ENCODE results near the gene EMX1. TPM values are rescaled to one million over a fixed set of nuclear protein-coding genes. Genes with fewer than 3 reads are reported as not detected.

Gene EMX1
- total and polyA plus RNA-seq, 2 of the 13 experiments (the other 11 are each of a cell fraction or from before 2014, with no cell fraction given): 0.62 to 4.9 TPM

GRCh38 chr2:72888438-72889202 lies 28.7 kb upstream of the EMX1 start (continued):
- TF ChIP-seq ZBTB39 (CRISPR knock-in tag; IDR thresholded peaks at IDR 0.05) (no peak), ZNF83 (CRISPR knock-in tag; IDR thresholded peaks at IDR 0.05; ENCODE audit: borderline replicate concordance) (no peak), FOXA1 (IDR thresholded peaks at IDR 0.05) (no peak), FOXA1 (CRISPR knock-in tag; IDR thresholded peaks at IDR 0.05) (peak; percentile 79), ZNF383 (CRISPR knock-in tag; IDR thresholded peaks at IDR 0.05; ENCODE audit: borderline replicate concordance) (no peak), GTF2F1 (IDR thresholded peaks at IDR 0.05; ENCODE audit: low read length) (no peak), ARNT (IDR thresholded peaks at IDR 0.05) (no peak), ZUFSP (CRISPR knock-in tag; IDR thresholded peaks at IDR 0.05; ENCODE audit: borderline replicate concordance) (no peak)

- FAIRE-seq: no peak
- POLR2A ChIA-PET: interaction anchor here (1.2 to 1.6 kb wide), 2 partner anchors 27 to 142 kb away, joined by 3 read pairs; no protein-coding TSS in a partner anchor
- BruUV-seq (replicated peaks): no TSS peak
These were observed 27.3 kb upstream of the EMX1 start for GRCh38 chr2:72889991-72890390.

More at GRCh38 chr2:72889991-72890390, 27.3 kb upstream of the EMX1 start:
- in situ Hi-C loops (cut with HindIII; ENCODE audit: extremely low pct_ligation_motif_present, low pct_unique_long_range_greater_than_20kb): loop anchor here (5.0 kb wide), 2 partner anchors 47 to 287 kb away; no protein-coding TSS in a partner anchor
- Histone ChIP-seq H3K36me3 (replicated peaks in 1 of 2; ENCODE audit: control insufficient read depth in 1 of 2, insufficient read depth in 2 of 2, low read length in 2 of 2) (peaks cover 9 to 20% of the 10 kb centered on the region in 2 experiments), H2AFZ (ENCODE audit: low read length) (no peak overlapping the region), H3K79me2 (ENCODE audit: insufficient read depth, low read length) (peaks cover 4% of the 10 kb centered on the region), H3K27ac (ENCODE audit: extremely low read length, insufficient read depth, low read length) (no peak overlapping the region), H3K4me1 (ENCODE audit: insufficient read depth, low read length) (peaks cover 46% of the 10 kb centered on the region), H3K9ac (ENCODE audit: insufficient read depth, low read depth, low read length) (no peak overlapping the region), H3K9me3 (ENCODE audit: low read length) (no peaks in the 10 kb centered on the region), H3K4me2 (ENCODE audit: low read depth, low read length) (peak overlapping the region; percentile 97), H4K20me1 (ENCODE audit: insufficient read depth, low read length) (peaks cover 23% of the 10 kb centered on the region), H3K27me3 (ENCODE audit: control insufficient read depth in 1 of 2, insufficient read depth in 2 of 2, low read length in 2 of 2) (peaks cover 0 to 8% of the 10 kb centered on the region in 2 experiments; a peak in 4 of 5 replicates), H3K4me3 (replicated peaks in 1 of 3; ENCODE audit: insufficient read depth in 1 of 3, low read depth in 2 of 3, low read length in 3 of 3) (no peak overlapping the region)
- WGBS (ENCODE audit: low lambda C conversion rate): 93% methylated on average over 4 of the region's 4 CpGs
- no peak for DNase-seq (ENCODE audit: low spot score)
- no peak for TF ChIP-seq KLF13 (CRISPR knock-in tag; IDR thresholded peaks at IDR 0.05)
- no peak for TF ChIP-seq NFATC3 (CRISPR knock-in tag; IDR thresholded peaks at IDR 0.05)
- no peak for TF ChIP-seq HBP1 (CRISPR knock-in tag; IDR thresholded peaks at IDR 0.05; ENCODE audit: low read depth)
- 0 out of 2 replicates have a peak, but pooled peaks have one; percentile 53 for TF ChIP-seq FOXO4 (CRISPR knock-in tag; conservative IDR thresholded peaks at IDR 0.05)
- CTCF ChIA-PET (ENCODE audit: low intra/inter-chr PET ratio, low total read pairs): interaction anchor here (1.2 kb wide), 1 partner anchor 45 kb away, joined by 3 read pairs; no protein-coding TSS in a partner anchor
- ATAC-seq: no peak
- intact Hi-C loops (cut with micrococcal nuclease; ENCODE audit: unreplicated experiment): no loop called here

Data from HepG2 (cell line).